Hepatocyte (in vitro differentiated cells): ENCODE measurements around the gene PCAT6. TPM values are rescaled to one million over a fixed set of nuclear protein-coding genes. Genes with fewer than 3 reads are reported as not detected.

Experiments used
- DNase-seq: peaks from one replicate; pipeline ENCODE4 v3.0.0-alpha.2; 2016; ENCODE audit warnings: low spot score
- H2AFZ ChIP-seq: fragments of 200-600 bp; sonication (generic); 2 replicates; pipeline ENCODE4 v1.6.0; 2016; ENCODE audit warnings: antibody characterized with exemption, mild to moderate bottlenecking
- H3K27ac ChIP-seq: fragments of 200-600 bp; sonication (generic); 2 replicates; pipeline ENCODE4 v1.5.1; 2016; ENCODE audit warnings: mild to moderate bottlenecking
- H3K27me3 ChIP-seq: fragments of 200-600 bp; sonication (generic); 2 replicates; pipeline ENCODE4 v1.6.1; 2016
- H3K36me3 ChIP-seq: fragments of 200-600 bp; sonication (generic); replicated peaks from 2 replicates; pipeline ENCODE4 v1.5.1; 2016; ENCODE audit warnings: low read depth; ENCODE audit not compliant: insufficient read depth
- H3K4me1 ChIP-seq: fragments of 200-600 bp; sonication (generic); 2 replicates; pipeline ENCODE4 v1.5.1; 2016; ENCODE audit warnings: mild to moderate bottlenecking, moderate library complexity; ENCODE audit not compliant: insufficient read depth
- H3K4me2 ChIP-seq: fragments of 200-600 bp; sonication (generic); 2 replicates; pipeline ENCODE4 v1.6.0; 2016
- H3K4me3 ChIP-seq: fragments of 200-600 bp; sonication (generic); 2 replicates; pipeline ENCODE4 v1.5.1; 2016; ENCODE audit warnings: mild to moderate bottlenecking
- H3K79me2 ChIP-seq: fragments of 200-600 bp; sonication (generic); 2 replicates; pipeline ENCODE4 v1.6.0; 2017; ENCODE audit warnings: mild to moderate bottlenecking
- H3K9me2 ChIP-seq: fragments of 200-600 bp; sonication (generic); replicated peaks from 2 replicates; pipeline ENCODE4 v1.6.0; 2017; ENCODE audit warnings: mild to moderate bottlenecking; ENCODE audit not compliant: insufficient read depth
- H3K9me3 ChIP-seq: fragments of 200-600 bp; sonication (generic); 2 replicates; pipeline ENCODE4 v1.5.1; 2016; ENCODE audit warnings: low read depth, mild to moderate bottlenecking
- H4K20me1 ChIP-seq: fragments of 200-600 bp; sonication (generic); 2 replicates; pipeline ENCODE4 v1.6.0; 2016; ENCODE audit warnings: mild to moderate bottlenecking; ENCODE audit not compliant: insufficient read depth, poor library complexity, severe bottlenecking
- EZH2 ChIP-seq: fragments of 200-600 bp; sonication (generic); IDR thresholded peaks from 2 replicates; pipeline ENCODE4 v1.6.1; 2016; ENCODE audit warnings: antibody characterized with exemption, mild to moderate bottlenecking, borderline replicate concordance
- EZH2phosphoT487 ChIP-seq: fragments of 200-600 bp; sonication (generic); IDR thresholded peaks from one replicate; pipeline ENCODE4 v1.6.1; 2018; ENCODE audit warnings: antibody characterized with exemption, mild to moderate bottlenecking, low read depth, moderate library complexity; ENCODE audit not compliant: unreplicated experiment, severe bottlenecking
- WGBS: methylation state at CpG from one replicate; pipeline ENCODE4 v1.1.6; 2016; ENCODE audit warnings: low lambda C conversion rate; ENCODE audit errors: missing lambda C conversion rate; 5-methylcytosine and 5-hydroxymethylcytosine counted together
- polyA plus RNA-seq: library from polyadenylated mRNA; unstranded; fragments of >200 nt; fragmentation: Nextera tagmentation; extraction: Ambion mirVana; gene quantifications from 2 replicates; pipeline ENCODE4 v1.2.1, GENCODE V29; 2016
- total RNA-seq: library from RNA; depleted of rRNA; stranded (reverse); fragments of >200 nt; gene quantifications from 2 replicates; pipeline ENCODE4 v1.2.3, GENCODE V29; 2014
- TF ChIP-seq, protein P1 (sequence below): fragments of 200-600 bp; sonication (generic); IDR thresholded peaks from 2 replicates; pipeline ENCODE4 v1.5.1; 2016; ENCODE audit warnings: antibody characterized with exemption, mild to moderate bottlenecking; ENCODE audit not compliant: poor library complexity

PCAT6 gene
- total and polyA plus RNA-seq, 2 experiments from 2014 or later, result 0.60 to 11.1 TPM

DNA sequence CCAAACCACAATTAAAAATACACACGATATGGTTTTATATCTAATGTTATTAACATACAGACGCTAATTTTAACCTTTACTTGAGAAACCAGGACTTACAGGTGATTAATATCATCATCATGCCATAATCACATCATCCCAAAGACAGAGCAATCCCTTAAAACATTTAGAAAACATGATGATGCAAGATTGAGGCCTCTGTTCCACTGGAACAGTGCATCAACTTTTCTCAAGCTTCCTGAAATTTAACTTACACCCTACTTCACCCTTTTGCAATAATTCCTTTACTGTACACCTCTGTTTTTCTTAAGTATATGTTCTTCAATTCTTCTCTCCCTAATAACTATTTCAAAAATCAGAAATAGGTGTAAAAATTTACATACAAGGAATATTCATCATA, 40.6 kb upstream of the PCAT6 start:
- no peak for DNase-seq
- Histone ChIP-seq H3K9me2 (no peaks in the 10 kb centered on the region), H3K4me3 (no peak overlapping the region), H3K27ac (no peak overlapping the region), H3K79me2 (peaks cover 68% of the 10 kb centered on the region), H3K36me3 (peaks cover 3% of the 10 kb centered on the region), H3K9me3 (no peaks in the 10 kb centered on the region), H3K4me1 (no peaks in the 10 kb centered on the region), H2AFZ (no peak overlapping the region), H3K27me3 (no peaks in the 10 kb centered on the region), H4K20me1 (peaks cover 40% of the 10 kb centered on the region), H3K4me2 (no peak overlapping the region)
- TF ChIP-seq EZH2 (no peak), EZH2phosphoT487 (no peak)
- TF ChIP-seq, protein P1, sequence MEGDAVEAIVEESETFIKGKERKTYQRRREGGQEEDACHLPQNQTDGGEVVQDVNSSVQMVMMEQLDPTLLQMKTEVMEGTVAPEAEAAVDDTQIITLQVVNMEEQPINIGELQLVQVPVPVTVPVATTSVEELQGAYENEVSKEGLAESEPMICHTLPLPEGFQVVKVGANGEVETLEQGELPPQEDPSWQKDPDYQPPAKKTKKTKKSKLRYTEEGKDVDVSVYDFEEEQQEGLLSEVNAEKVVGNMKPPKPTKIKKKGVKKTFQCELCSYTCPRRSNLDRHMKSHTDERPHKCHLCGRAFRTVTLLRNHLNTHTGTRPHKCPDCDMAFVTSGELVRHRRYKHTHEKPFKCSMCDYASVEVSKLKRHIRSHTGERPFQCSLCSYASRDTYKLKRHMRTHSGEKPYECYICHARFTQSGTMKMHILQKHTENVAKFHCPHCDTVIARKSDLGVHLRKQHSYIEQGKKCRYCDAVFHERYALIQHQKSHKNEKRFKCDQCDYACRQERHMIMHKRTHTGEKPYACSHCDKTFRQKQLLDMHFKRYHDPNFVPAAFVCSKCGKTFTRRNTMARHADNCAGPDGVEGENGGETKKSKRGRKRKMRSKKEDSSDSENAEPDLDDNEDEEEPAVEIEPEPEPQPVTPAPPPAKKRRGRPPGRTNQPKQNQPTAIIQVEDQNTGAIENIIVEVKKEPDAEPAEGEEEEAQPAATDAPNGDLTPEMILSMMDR, result no peak
- WGBS, result 100% methylated on average over 2 of the region's 2 CpGs

DNA sequence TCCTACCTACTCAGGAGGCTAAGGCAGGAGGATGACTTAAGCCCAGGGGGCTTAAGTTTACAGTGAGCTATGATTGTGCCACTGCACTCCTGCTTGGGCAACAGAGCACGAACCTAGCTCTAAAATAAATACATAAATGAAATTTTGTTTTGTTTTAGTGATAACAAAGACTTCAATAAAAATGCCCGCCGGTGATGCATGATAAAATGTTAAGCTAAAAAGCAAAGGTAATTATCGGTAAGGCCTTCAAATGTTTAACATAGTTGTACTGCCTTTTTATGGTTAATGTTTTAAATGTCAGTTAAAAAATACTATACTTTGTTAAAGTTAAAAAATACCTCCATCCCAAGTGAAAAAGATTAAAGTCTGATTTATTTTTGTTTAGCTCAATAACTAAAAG, 29.6 kb upstream of the PCAT6 start:
- TF ChIP-seq, protein P1, result no peak
- TF ChIP-seq EZH2 (no peak), EZH2phosphoT487 (no peak)
- Histone ChIP-seq H3K4me1 (no peaks in the 10 kb centered on the region), H3K9me2 (no peaks in the 10 kb centered on the region), H3K27me3 (no peaks in the 10 kb centered on the region), H3K4me3 (no peak overlapping the region), H3K4me2 (no peak overlapping the region), H3K9me3 (no peaks in the 10 kb centered on the region), H3K79me2 (peaks cover 100% of the 10 kb centered on the region), H2AFZ (no peak overlapping the region), H3K27ac (no peak overlapping the region), H3K36me3 (no peaks in the 10 kb centered on the region), H4K20me1 (peaks cover 100% of the 10 kb centered on the region)
- DNase-seq, result no peak
- 54% methylated on average over 4 of the region's 4 CpGs for WGBS

DNA sequence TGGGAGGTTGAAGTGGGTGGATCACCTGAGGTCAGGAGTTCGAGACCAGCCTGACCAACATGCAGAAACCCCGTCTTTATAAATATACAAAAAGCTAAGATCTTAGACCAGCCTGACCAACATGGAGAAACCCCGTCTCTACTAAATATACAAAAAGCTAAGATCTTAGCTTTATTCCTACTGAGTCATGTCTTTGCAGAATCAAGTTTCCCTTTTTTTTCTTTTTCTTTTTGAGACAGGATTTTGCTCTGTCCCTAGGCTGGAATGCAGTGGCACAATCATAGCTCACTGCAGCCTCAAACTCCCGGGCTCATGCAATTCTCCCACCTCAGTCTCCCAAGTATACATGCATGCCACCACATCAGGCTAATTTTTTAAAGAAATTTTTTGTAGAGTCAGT, 23.9 kb upstream of the PCAT6 start:
- Histone ChIP-seq H3K27me3 (no peaks in the 10 kb centered on the region), H3K4me3 (no peak overlapping the region), H3K9me3 (no peaks in the 10 kb centered on the region), H2AFZ (no peak overlapping the region), H3K9me2 (no peaks in the 10 kb centered on the region), H3K36me3 (no peaks in the 10 kb centered on the region), H3K4me2 (no peak overlapping the region), H3K4me1 (peaks cover 6% of the 10 kb centered on the region), H3K27ac (no peak overlapping the region), H4K20me1 (peaks cover 99% of the 10 kb centered on the region), H3K79me2 (peaks cover 100% of the 10 kb centered on the region)
- WGBS, result 76% methylated on average over 4 of the region's 4 CpGs
- DNase-seq, result no peak
- TF ChIP-seq EZH2phosphoT487, result no peak
- no peak for TF ChIP-seq EZH2
- TF ChIP-seq, protein P1, result no peak

DNA sequence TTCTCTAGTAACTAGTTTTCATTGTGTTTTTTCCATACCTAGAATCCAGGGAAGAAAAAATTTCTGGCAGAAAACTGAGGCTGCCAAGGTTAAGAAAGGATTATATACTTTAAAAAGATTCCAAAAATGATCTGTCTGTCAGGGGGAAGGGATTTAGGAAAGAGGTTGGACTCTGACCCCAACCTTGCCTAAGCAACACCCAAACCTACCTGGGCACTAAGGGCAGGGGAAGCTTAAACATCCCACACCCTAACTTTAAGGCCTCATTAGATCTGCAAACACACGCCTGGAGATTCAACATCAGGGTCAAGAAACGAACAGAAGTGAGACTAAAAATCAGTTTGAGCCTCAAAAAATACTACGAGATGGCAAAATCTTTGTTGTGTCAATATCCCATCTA, 22.0 kb upstream of the PCAT6 start:
- Histone ChIP-seq H4K20me1 (peaks cover 99% of the 10 kb centered on the region), H3K9me2 (no peaks in the 10 kb centered on the region), H3K79me2 (peaks cover 100% of the 10 kb centered on the region), H3K4me3 (no peak overlapping the region), H2AFZ (no peak overlapping the region), H3K27ac (peak overlapping the region; percentile 24), H3K27me3 (no peaks in the 10 kb centered on the region), H3K9me3 (no peaks in the 10 kb centered on the region), H3K36me3 (no peaks in the 10 kb centered on the region), H3K4me2 (peak overlapping the region; percentile 27), H3K4me1 (peaks cover 6% of the 10 kb centered on the region)
- 60% methylated on average over 3 of the region's 3 CpGs for WGBS
- no peak for DNase-seq
- TF ChIP-seq EZH2, result no peak
- no peak for TF ChIP-seq EZH2phosphoT487
- TF ChIP-seq, protein P1, result no peak
